ENCODE data around the gene RIMBP2. TPM values are rescaled to one million over a fixed set of nuclear protein-coding genes. Genes with fewer than 3 reads are reported as not detected.

The RIMBP2 gene
- total RNA-seq, 1 experiment from 2014 or later = not detected

GRCh38 chr12:130460611-130461446 lies 255.3 kb downstream of the RIMBP2 start:
- Mint-ChIP-seq H3K9me3 (ENCODE audit: unreplicated experiment) (peaks cover 10% of the 10 kb centered on the region), H3K36me3 (ENCODE audit: insufficient read depth, unreplicated experiment) (no peaks in the 10 kb centered on the region), H3K27me3 (ENCODE audit: insufficient read depth, unreplicated experiment) (peaks cover 6% of the 10 kb centered on the region), H3K4me1 (ENCODE audit: low read depth, unreplicated experiment) (no peaks in the 10 kb centered on the region), H3K27ac (ENCODE audit: unreplicated experiment) (no peak overlapping the region), H3K4me3 (ENCODE audit: unreplicated experiment) (no peak overlapping the region)
- intact Hi-C loops (cut with micrococcal nuclease; ENCODE audit: unreplicated experiment) = no loop called here
- Histone ChIP-seq H3K27me3 (replicated peaks; ENCODE audit: control insufficient read depth, insufficient read depth, low read length) (no peaks in the 10 kb centered on the region), H3K4me1 (no peaks in the 10 kb centered on the region), H3K9me3 (no peaks in the 10 kb centered on the region), H3K36me3 (ENCODE audit: control insufficient read depth, insufficient read depth, low read length) (no peaks in the 10 kb centered on the region), H3K4me3 (ENCODE audit: low read depth, low read length) (no peak overlapping the region)
- POLR2A ChIA-PET = no interaction called here
- TF ChIP-seq CTCF (IDR thresholded peaks at IDR 0.05; ENCODE audit: insufficient read depth in 1 of 2, low read depth in 1 of 2, low read length in 1 of 2, severe bottlenecking in 1 of 2, unreplicated experiment in 1 of 2) = no peak
- CTCF ChIA-PET = no interaction called here
- BruUV-seq (replicated peaks) = no TSS peak
- no peak for DNase-seq

DNA sequence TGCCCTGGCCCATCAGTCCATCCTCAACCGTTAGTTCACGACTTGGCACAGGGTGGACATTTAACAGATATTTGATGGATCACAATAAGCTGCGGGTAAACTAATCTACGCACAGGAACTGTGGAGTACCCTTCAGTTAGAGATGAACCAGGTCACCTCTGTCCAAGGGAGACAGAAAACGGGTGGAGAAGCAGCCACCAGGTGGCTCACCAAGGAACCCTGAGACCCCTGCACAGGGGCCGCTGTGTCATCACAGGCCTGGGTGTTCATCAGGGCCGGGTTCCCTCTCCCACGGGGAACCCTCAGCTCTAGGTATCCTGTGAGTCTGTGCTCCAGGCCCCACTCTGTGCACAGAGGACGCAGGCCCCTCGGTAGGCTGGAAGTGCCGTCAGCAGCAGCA lies 256.2 kb downstream of the RIMBP2 start:
- BruUV-seq (replicated peaks) = no TSS peak
- CTCF ChIA-PET = no interaction called here
- TF ChIP-seq CTCF (IDR thresholded peaks at IDR 0.05; ENCODE audit: insufficient read depth in 1 of 2, low read depth in 1 of 2, low read length in 1 of 2, severe bottlenecking in 1 of 2, unreplicated experiment in 1 of 2) = no peak

GRCh38 chr12:130458341-130458740 lies 257.8 kb downstream of the RIMBP2 start:
- Histone ChIP-seq H3K4me3 (ENCODE audit: low read depth, low read length) (no peak overlapping the region), H3K9me3 (no peaks in the 10 kb centered on the region), H3K36me3 (ENCODE audit: control insufficient read depth, insufficient read depth, low read length) (no peaks in the 10 kb centered on the region), H3K4me1 (no peaks in the 10 kb centered on the region), H3K27me3 (replicated peaks; ENCODE audit: control insufficient read depth, insufficient read depth, low read length) (no peaks in the 10 kb centered on the region)
- no peaks in the 10 kb centered on the region for H3K9me3 Mint-ChIP-seq (ENCODE audit: unreplicated experiment)
- DNase-seq = no peak
- H3K27ac Mint-ChIP-seq (ENCODE audit: unreplicated experiment) = no peak overlapping the region
- ChIA-PET CTCF (no interaction called here), POLR2A (no interaction called here)
- BruUV-seq (replicated peaks) = no TSS peak
- H3K4me3 Mint-ChIP-seq (ENCODE audit: unreplicated experiment) = no peak overlapping the region
- no peak for TF ChIP-seq CTCF (IDR thresholded peaks at IDR 0.05; ENCODE audit: insufficient read depth in 1 of 2, low read depth in 1 of 2, low read length in 1 of 2, severe bottlenecking in 1 of 2, unreplicated experiment in 1 of 2)
- no peaks in the 10 kb centered on the region for H3K4me1 Mint-ChIP-seq (ENCODE audit: low read depth, unreplicated experiment)
- peaks cover 9% of the 10 kb centered on the region for H3K27me3 Mint-ChIP-seq (ENCODE audit: insufficient read depth, unreplicated experiment)
- no peaks in the 10 kb centered on the region for H3K36me3 Mint-ChIP-seq (ENCODE audit: insufficient read depth, unreplicated experiment)
- intact Hi-C loops (cut with micrococcal nuclease; ENCODE audit: unreplicated experiment) = loop anchor here (5.0 kb wide), 1 partner anchor 289 kb away; no protein-coding TSS in a partner anchor

More for the DNA sequence above, 256.2 kb downstream of the RIMBP2 start:
- Mint-ChIP-seq H3K4me1 (ENCODE audit: low read depth, unreplicated experiment) (no peaks in the 10 kb centered on the region), H3K9me3 (ENCODE audit: unreplicated experiment) (peaks cover 10% of the 10 kb centered on the region), H3K27me3 (ENCODE audit: insufficient read depth, unreplicated experiment) (peaks cover 9% of the 10 kb centered on the region), H3K4me3 (ENCODE audit: unreplicated experiment) (no peak overlapping the region), H3K36me3 (ENCODE audit: insufficient read depth, unreplicated experiment) (no peaks in the 10 kb centered on the region), H3K27ac (ENCODE audit: unreplicated experiment) (no peak overlapping the region)
- Histone ChIP-seq H3K27me3 (replicated peaks; ENCODE audit: control insufficient read depth, insufficient read depth, low read length) (no peaks in the 10 kb centered on the region), H3K36me3 (ENCODE audit: control insufficient read depth, insufficient read depth, low read length) (no peaks in the 10 kb centered on the region), H3K4me3 (ENCODE audit: low read depth, low read length) (no peak overlapping the region), H3K9me3 (no peaks in the 10 kb centered on the region), H3K4me1 (no peaks in the 10 kb centered on the region)
- POLR2A ChIA-PET = no interaction called here
- DNase-seq = no peak
- intact Hi-C loops (cut with micrococcal nuclease; ENCODE audit: unreplicated experiment) = loop anchor here (5.0 kb wide), 1 partner anchor 287 kb away; no protein-coding TSS in a partner anchor

Measured in Caco-2 (cell line).